Activated CD8-positive, alpha-beta memory T cell treated with anti-CD3 and anti-CD28 coated beads for 4 hours (primary cell): ENCODE data around the gene STX17.
"Not testable (repeated sequence)": the region's sequence is repeated elsewhere in the genome, so short reads cannot be mapped to it uniquely, and the experiment has no call there.

Source experiments
- DNase-seq, 2 donors: peaks; one replicate each; pipeline ENCODE4 v3.0.0-alpha.2; 2020; ENCODE audit warnings: low read depth in 2 of 2

STX17 gene

GRCh38 chr9:99971410-99971809, 65.0 kb downstream of the STX17 start:
- no peak for DNase-seq

DNA sequence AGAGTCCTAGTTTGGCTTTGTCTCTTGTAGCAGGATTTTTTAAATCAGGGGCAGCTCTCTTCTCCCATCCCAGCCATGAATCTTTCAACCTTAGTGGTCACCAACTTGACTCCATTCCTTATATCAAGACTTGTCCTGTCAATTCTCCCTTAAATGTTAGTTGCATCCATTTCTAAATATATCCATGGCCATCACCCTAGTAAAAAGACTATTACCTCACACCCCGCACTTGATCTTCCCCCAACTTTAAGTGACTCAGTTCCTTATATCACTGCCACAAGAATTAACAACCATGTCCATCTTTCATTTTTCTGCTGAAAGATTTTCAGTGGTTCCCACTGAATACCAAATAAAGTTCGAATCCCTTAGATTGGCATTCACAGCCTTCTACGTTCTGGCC, 67.0 kb downstream of the STX17 start:
- no peak for DNase-seq

GRCh38 chr9:99977033-99977792, 70.8 kb downstream of the STX17 start:
- DNase-seq = no peak

- DNase-seq = no peak
These were observed 71.8 kb downstream of the STX17 start for GRCh38 chr9:99978221-99978620.

GRCh38 chr9:99980598-99980997, 74.1 kb downstream of the STX17 start:
- no peak for DNase-seq

DNA sequence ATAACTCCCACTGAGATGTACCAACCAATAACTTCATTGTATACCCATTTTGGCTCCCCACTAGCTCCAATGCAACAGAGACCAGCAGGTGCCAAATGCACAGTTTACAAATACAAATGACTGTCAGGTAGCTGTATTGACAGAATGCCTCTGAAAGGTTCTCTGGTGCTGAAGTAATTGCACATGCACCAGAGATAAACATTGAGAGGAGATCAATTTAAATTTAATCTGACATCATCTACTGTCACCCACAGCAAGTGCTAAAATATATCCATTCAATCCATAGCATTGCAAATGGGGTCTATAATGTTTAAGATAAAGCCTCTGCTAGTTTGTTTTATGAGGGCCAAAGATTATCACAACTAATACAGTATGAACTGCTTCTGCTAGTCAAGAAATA, 80.2 kb downstream of the STX17 start:
- no peak for DNase-seq

GRCh38 chr9:99990508-99990907, 84.1 kb downstream of the STX17 start:
- DNase-seq = not testable (repeated sequence)

- DNase-seq = no peak
These were observed 91.8 kb downstream of the STX17 start for GRCh38 chr9:99998266-99998665.

DNA sequence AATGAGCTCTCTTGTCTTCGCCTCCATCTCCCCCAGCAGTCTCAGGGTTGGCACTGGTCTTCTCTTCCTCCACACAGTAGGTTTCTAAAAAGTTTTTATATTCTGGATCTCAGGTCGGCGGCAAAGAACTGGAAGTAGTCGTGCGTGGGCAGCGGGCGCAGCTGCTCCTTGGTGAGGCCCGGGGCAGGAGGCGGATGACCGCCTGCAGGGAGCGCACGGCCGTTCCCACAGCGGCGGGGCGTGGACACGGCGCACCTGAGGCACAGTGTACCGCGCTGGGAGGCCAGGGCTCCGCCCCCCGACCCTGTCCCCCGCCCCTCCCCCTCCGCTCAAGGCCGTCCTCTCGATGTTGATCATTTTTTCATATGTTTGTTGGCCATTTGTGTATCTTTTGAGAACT, 92.4 kb downstream of the STX17 start:
- DNase-seq = no peak

DNA sequence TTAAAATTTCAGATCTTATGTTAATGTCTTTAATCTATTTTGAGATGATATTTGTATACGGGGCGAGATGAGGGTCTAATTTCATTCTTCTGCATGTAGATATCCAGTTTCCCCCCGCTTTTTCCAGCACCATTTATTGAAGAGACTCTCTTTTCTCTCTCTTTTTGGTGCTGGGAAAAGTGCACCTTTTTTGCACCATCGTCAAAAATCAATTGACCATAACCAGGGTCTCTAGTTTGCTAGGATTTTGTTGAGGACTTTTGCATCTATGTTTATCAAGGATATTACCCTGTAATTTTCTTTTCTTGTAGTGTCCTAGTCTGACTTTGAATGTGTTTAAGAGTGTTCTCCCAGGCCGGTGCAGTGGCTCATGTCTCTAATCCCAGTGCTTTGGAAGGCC, 93.3 kb downstream of the STX17 start:
- DNase-seq = no peak

- DNase-seq = peak in 1 of 2 donors; percentile 7
These were observed 104.7 kb downstream of the STX17 start for GRCh38 chr9:100011062-100011681.

GRCh38 chr9:100012279-100012678, 105.8 kb downstream of the STX17 start:
- DNase-seq = no peak

GRCh38 chr9:100013573-100013972, 107.1 kb downstream of the STX17 start:
- DNase-seq = no peak

GRCh38 chr9:100014846-100015245, 108.4 kb downstream of the STX17 start:
- no peak for DNase-seq

- no peak for DNase-seq
These were observed 113.1 kb downstream of the STX17 start for GRCh38 chr9:100019541-100019940.
